K562 (cell line): ENCODE results near the gene ATP6V1F. TPM values are rescaled to one million over a fixed set of nuclear protein-coding genes. Genes with fewer than 3 reads are reported as not detected.
A peak's percentile ranks its signal among the peaks of the same experiment; 100 is the strongest.

Experiments used
- CCNT2 ChIP-seq: IDR thresholded peaks from 2 replicates; pipeline ENCODE4 v1.6.1; 2011; ENCODE audit warnings: borderline replicate concordance, low read depth, mild to moderate bottlenecking, moderate library complexity, mixed read lengths, low read length; ENCODE audit not compliant: insufficient read length; ENCODE audit errors: extremely low read depth
- EZH2 ChIP-seq: IDR thresholded peaks from 2 replicates; pipeline ENCODE4 v1.6.1; 2012; ENCODE audit warnings: low read depth, mild to moderate bottlenecking, inconsistent platforms, low read length, borderline replicate concordance
- FOXJ2 ChIP-seq: fragments of 200-800 bp; sonication (Bioruptor generic); IDR thresholded peaks from 2 replicates; pipeline ENCODE4 v1.6.1; 2016; ENCODE audit warnings: missing genetic modification characterization, missing compliant biosample characterization
- HDAC1 ChIP-seq, 2 experiments: fragments of 450-650 bp; IDR thresholded peaks; 2 replicates each; pipeline ENCODE4 v1.6.1; 2016 to 2017; ENCODE audit warnings: inconsistent platforms in 1 of 2, mild to moderate bottlenecking in 1 of 2, moderate library complexity in 1 of 2
- KDM2B ChIP-seq: fragments of 250-450 bp; sonication (Bioruptor Pico); IDR thresholded peaks from 2 replicates; pipeline ENCODE4 v1.8.0; 2021; ENCODE audit warnings: mild to moderate bottlenecking, moderate library complexity
- KLF16 ChIP-seq: IDR thresholded peaks from 2 replicates; pipeline ENCODE4 v1.6.1; 2016; ENCODE audit warnings: antibody characterized with exemption
- MCM7 ChIP-seq, 2 experiments: fragments of 450-650 bp; IDR thresholded peaks; 2 replicates each; pipeline ENCODE4 v1.6.1; 2016 to 2018
- MEF2A ChIP-seq: IDR thresholded peaks from 2 replicates; pipeline ENCODE4 v1.6.1; 2011; ENCODE audit warnings: low read depth, mild to moderate bottlenecking, low read length, moderate library complexity; ENCODE audit not compliant: control insufficient read depth
- MEIS2 ChIP-seq: fragments of 450-650 bp; IDR thresholded peaks from 2 replicates; pipeline ENCODE4 v1.6.1; 2014; ENCODE audit warnings: mild to moderate bottlenecking; ENCODE audit not compliant: partially characterized antibody
- RBM15 ChIP-seq: fragments of 200-400 bp; formaldehyde crosslinking; IDR thresholded peaks from 2 replicates; pipeline ENCODE4 v1.6.1; 2018; ENCODE audit warnings: mild to moderate bottlenecking, low read length, moderate library complexity; ENCODE audit not compliant: insufficient read depth
- SIRT6 ChIP-seq: IDR thresholded peaks from one replicate; pipeline ENCODE4 v1.6.1; 2012; ENCODE audit warnings: low read depth, mild to moderate bottlenecking, control low read depth, inconsistent platforms, low read length, moderate library complexity
- STAT5B ChIP-seq: fragments of 250-450 bp; sonication (Bioruptor Pico); IDR thresholded peaks from 2 replicates; pipeline ENCODE4 v1.8.0; 2021; ENCODE audit warnings: mild to moderate bottlenecking, inconsistent platforms
- ZNF184 ChIP-seq: sonication (generic); formaldehyde crosslinking; IDR thresholded peaks from 2 replicates; pipeline ENCODE4 v1.5.0; 2020; ENCODE audit warnings: missing genetic modification reagents
- ZNF785 ChIP-seq: fragments of 250-450 bp; sonication (Bioruptor Pico); IDR thresholded peaks from 2 replicates; pipeline ENCODE4 v1.4.0; 2020; ENCODE audit warnings: mild to moderate bottlenecking
- polyA plus RNA-seq, 8 experiments: library from polyadenylated mRNA; depleted of rRNA in 4 of 8; stranded (reverse) in 5 of 8; unstranded in 3 of 8; fragments of >200 nt; fragmentation: Nextera tagmentation in 2 of 8; fragmentation: Illumina TruSeq in 1 of 8; extraction: Ambion mirVana in 2 of 8; extraction: Trizol in 1 of 8; gene quantifications; 2 replicates each; pipeline versions ENCODE4 v1.2.1 to v1.2.3, GENCODE V29; 2011 to 2014; ENCODE audit warnings: inconsistent platforms in 1 of 8, missing spikeins in 1 of 8
- total RNA-seq, 7 experiments: library from RNA; depleted of rRNA in 6 of 7; stranded (reverse); fragments of >200 nt in 6 of 7; fragmentation: Illumina TruSeq in 2 of 7; extraction: Trizol in 2 of 7; gene quantifications; 2 replicates each; pipeline versions ENCODE4 v1.2.1 to v1.2.3, GENCODE V29; 2011 to 2021; ENCODE audit warnings: low replicate concordance in 1 of 7
- TF ChIP-seq, protein P1 (sequence below): sonication (generic); formaldehyde crosslinking; IDR thresholded peaks from 2 replicates; pipeline ENCODE4 v1.5.0; 2020; ENCODE audit warnings: missing genetic modification reagents
- TF ChIP-seq, protein P2 (sequence below), 2 experiments: fragments of 450-650 bp; IDR thresholded peaks; 2 replicates each; pipeline ENCODE4 v1.6.1; 2016; ENCODE audit warnings: mild to moderate bottlenecking in 2 of 2, borderline replicate concordance in 1 of 2, low read depth in 1 of 2, moderate library complexity in 1 of 2
- TF ChIP-seq, protein P3 (sequence below): fragments of 200-800 bp; sonication (Bioruptor generic); IDR thresholded peaks from 2 replicates; pipeline ENCODE4 v1.6.1; 2017; ENCODE audit warnings: missing genetic modification characterization, missing compliant biosample characterization

The ATP6V1F gene
- total and polyA plus RNA-seq, 9 of the 15 experiments (the other 6 are each of a cell fraction or from before 2014, with no cell fraction given) = 206 to 1,123 (median 542) TPM

DNA sequence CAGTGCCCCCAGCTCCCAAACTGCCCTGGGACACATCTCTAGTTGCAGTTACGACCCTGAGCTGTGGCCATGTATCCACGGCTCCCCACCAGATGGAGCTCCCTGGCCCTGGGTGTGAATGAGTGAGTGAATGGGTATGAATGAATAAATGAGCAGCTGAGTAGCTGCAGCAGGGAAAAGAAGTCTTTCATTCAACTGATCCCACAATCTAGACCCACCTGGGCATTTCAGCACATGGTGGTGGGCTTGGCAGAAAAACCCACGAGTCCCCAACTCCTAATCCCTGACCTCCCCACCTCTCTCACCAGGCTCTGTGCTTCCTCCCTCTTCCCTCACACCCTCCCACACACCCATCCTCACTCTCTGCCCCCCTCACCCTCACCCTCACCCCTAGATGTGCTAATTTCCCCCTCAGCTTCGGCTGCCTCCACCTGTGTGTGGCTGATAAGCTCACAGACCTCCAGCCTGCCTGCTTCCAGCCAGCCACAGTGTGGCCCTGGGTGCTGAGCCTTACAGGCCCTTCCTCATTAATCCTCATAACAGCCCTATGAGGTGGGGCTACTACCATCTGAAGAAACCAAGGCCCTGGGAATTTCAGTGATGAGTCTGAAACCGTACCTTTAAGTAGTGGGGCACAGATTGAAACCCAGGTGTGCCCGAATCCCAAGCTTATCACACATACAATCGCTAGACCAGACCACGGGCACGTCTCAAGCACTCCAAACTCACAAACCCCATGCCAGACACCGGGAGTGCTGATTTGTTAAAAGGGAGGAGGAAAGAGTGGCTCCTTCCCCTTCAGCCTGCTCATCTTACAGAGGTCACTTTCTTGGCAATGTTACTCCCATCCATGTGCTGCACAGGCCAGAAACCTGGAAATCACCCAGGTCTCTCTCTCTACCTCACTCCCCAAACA is 2.2 kb upstream of the ATP6V1F start (continued):
- no peak for TF ChIP-seq EZH2
- TF ChIP-seq, protein P1, sequence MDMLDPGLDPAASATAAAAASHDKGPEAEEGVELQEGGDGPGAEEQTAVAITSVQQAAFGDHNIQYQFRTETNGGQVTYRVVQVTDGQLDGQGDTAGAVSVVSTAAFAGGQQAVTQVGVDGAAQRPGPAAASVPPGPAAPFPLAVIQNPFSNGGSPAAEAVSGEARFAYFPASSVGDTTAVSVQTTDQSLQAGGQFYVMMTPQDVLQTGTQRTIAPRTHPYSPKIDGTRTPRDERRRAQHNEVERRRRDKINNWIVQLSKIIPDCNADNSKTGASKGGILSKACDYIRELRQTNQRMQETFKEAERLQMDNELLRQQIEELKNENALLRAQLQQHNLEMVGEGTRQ = no peak
- TF ChIP-seq MEIS2 = peak; percentile 62
- TF ChIP-seq, protein P2, sequence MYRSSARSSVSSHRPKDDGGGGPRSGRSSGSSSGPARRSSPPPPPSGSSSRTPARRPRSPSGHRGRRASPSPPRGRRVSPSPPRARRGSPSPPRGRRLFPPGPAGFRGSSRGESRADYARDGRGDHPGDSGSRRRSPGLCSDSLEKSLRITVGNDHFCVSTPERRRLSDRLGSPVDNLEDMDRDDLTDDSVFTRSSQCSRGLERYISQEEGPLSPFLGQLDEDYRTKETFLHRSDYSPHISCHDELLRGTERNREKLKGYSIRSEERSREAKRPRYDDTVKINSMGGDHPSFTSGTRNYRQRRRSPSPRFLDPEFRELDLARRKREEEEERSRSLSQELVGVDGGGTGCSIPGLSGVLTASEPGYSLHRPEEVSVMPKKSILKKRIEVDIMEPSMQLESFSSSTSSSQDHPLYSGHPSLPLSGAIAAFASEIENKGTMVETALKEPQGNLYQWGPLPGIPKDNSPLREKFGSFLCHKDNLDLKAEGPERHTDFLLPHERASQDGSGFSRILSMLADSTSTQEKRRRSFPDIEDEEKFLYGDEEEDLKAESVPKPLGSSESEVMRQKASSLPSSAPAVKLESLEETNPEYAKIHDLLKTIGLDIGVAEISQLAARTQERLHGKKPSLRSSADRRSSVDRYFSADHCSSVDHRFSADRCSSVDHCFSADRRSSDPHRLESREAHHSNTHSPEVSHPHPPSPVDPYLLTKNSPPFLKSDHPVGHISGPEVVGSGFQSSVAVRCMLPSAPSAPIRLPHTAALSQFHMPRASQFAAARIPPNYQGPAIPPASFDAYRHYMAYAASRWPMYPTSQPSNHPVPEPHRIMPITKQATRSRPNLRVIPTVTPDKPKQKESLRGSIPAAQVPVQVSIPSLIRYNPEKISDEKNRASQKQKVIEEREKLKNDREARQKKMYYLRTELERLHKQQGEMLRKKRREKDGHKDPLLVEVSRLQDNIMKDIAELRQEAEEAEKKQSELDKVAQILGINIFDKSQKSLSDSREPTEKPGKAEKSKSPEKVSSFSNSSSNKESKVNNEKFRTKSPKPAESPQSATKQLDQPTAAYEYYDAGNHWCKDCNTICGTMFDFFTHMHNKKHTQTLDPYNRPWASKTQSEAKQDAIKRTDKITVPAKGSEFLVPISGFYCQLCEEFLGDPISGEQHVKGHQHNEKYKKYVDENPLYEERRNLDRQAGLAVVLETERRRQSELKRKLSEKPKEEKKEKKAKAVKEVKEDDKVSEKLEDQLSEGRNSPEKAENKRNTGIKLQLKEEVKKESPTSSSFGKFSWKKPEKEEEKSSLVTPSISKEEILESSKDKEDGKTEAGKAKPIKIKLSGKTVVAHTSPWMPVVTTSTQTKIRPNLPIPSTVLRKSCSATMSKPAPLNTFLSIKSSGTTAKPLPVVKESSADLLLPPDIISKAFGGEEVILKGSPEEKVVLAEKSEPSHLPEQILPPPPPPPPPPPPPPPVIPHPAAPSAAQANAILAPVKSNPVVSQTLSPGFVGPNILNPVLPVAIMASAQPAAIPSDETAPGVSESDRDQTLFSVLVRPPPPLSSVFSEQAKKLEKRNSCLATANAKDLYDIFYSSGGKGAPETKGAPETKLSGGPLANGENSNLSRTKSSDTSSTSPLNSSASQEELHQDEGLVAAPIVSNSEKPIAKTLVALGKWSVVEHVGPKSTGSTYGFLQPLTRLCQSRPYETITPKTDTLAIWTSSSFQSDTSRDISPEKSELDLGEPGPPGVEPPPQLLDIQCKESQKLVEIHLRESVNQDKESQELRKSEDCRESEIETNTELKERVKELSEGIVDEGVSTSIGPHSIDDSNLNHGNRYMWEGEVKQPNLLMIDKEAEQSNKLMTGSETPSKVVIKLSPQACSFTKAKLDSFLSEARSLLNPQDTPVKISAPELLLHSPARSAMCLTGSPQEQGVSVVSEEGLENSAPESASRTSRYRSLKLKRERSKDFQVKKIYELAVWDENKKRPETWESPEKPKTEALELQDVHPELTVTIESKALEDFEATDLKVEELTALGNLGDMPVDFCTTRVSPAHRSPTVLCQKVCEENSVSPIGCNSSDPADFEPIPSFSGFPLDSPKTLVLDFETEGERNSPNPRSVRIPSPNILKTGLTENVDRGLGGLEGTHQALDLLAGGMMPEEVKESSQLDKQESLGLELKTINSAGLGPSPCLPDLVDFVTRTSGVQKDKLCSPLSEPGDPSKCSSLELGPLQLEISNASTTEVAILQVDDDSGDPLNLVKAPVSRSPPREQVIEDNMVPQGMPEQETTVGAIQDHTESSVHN (IDR thresholded peaks at IDR 0.05; ENCODE audit: borderline replicate concordance in 1 of 2, low read depth in 1 of 2) = no peak; a peak in 1 of 4 replicates
- peak; percentile 64 to 98; a peak in 3 of 4 replicates for TF ChIP-seq HDAC1 (IDR thresholded peaks at IDR 0.05)
- no peak for TF ChIP-seq ZNF184
- TF ChIP-seq FOXJ2 (tag) = no peak
- TF ChIP-seq RBM15 = no peak
- no peak for TF ChIP-seq SIRT6
- TF ChIP-seq STAT5B (CRISPR knock-in tag) = no peak
- TF ChIP-seq ZNF785 = no peak
- peak; percentile 67 for TF ChIP-seq CCNT2
- TF ChIP-seq MEF2A = 0 out of 2 replicates have a peak, but pooled peaks have one; percentile 23
- TF ChIP-seq KDM2B (CRISPR knock-in tag) = no peak
- peak; percentile 89 for TF ChIP-seq KLF16
- TF ChIP-seq, protein P3, sequence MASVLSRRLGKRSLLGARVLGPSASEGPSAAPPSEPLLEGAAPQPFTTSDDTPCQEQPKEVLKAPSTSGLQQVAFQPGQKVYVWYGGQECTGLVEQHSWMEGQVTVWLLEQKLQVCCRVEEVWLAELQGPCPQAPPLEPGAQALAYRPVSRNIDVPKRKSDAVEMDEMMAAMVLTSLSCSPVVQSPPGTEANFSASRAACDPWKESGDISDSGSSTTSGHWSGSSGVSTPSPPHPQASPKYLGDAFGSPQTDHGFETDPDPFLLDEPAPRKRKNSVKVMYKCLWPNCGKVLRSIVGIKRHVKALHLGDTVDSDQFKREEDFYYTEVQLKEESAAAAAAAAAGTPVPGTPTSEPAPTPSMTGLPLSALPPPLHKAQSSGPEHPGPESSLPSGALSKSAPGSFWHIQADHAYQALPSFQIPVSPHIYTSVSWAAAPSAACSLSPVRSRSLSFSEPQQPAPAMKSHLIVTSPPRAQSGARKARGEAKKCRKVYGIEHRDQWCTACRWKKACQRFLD (CRISPR knock-in tag) = no peak
- no peak; a peak in 1 of 4 replicates for TF ChIP-seq MCM7 (IDR thresholded peaks at IDR 0.05)
